GM23338 (cell line): ENCODE data around the gene GINM1. TPM values are rescaled to one million over a fixed set of nuclear protein-coding genes. Genes with fewer than 3 reads are reported as not detected.

Experiments
- ATAC-seq: fragments of 200-7000 bp; cut with Tn5 transposase; 3 replicates; pipeline ENCODE4 v1.9.1; 2020
- DNase-seq: peaks from one replicate; pipeline ENCODE4 v3.0.0-alpha.2; 2015; ENCODE audit warnings: low spot score
- H2AFZ ChIP-seq: fragments of 200-600 bp; sonication (generic); 2 replicates; pipeline ENCODE4 v1.8.0; 2016; ENCODE audit warnings: antibody characterized with exemption, mild to moderate bottlenecking, moderate library complexity
- H3F3A ChIP-seq: fragments of 200-600 bp; sonication (generic); replicated peaks from 2 replicates; pipeline ENCODE4 v1.8.0; 2017; ENCODE audit warnings: antibody characterized with exemption, mixed run types, low read depth
- H3K27ac ChIP-seq: fragments of 200-600 bp; sonication (generic); 2 replicates; pipeline ENCODE4 v1.6.1; 2016; ENCODE audit warnings: low read depth
- H3K27me3 ChIP-seq: fragments of 200-600 bp; sonication (generic); 2 replicates; pipeline ENCODE4 v1.8.0; 2016; ENCODE audit warnings: mild to moderate bottlenecking, mixed run types, moderate library complexity; ENCODE audit not compliant: insufficient read depth
- H3K36me3 ChIP-seq: fragments of 200-600 bp; sonication (generic); 2 replicates; pipeline ENCODE4 v1.8.0; 2016; ENCODE audit warnings: mild to moderate bottlenecking; ENCODE audit not compliant: insufficient read depth
- H3K4me1 ChIP-seq: fragments of 200-600 bp; sonication (generic); 2 replicates; pipeline ENCODE4 v1.8.0; 2016; ENCODE audit warnings: mild to moderate bottlenecking, moderate library complexity; ENCODE audit not compliant: insufficient read depth
- H3K4me2 ChIP-seq: fragments of 200-600 bp; sonication (generic); 2 replicates; pipeline ENCODE4 v1.7.1; 2017; ENCODE audit warnings: mixed run types
- H3K4me3 ChIP-seq: fragments of 200-600 bp; sonication (generic); 2 replicates; pipeline ENCODE4 v1.6.1; 2016; ENCODE audit warnings: mixed run types
- H3K79me2 ChIP-seq: fragments of 200-600 bp; sonication (generic); replicated peaks from 2 replicates; pipeline ENCODE4 v1.8.0; 2017; ENCODE audit warnings: mild to moderate bottlenecking; ENCODE audit not compliant: insufficient read depth
- H3K9me2 ChIP-seq: fragments of 200-600 bp; sonication (generic); 2 replicates; pipeline ENCODE4 v1.8.0; 2017; ENCODE audit not compliant: insufficient read depth
- H4K20me1 ChIP-seq: fragments of 200-600 bp; sonication (generic); replicated peaks from 2 replicates; pipeline ENCODE4 v1.8.0; 2017; ENCODE audit warnings: mild to moderate bottlenecking; ENCODE audit not compliant: insufficient read depth
- H3K27ac Mint-ChIP-seq: 2 replicates; pipeline ENCODE4 v1.8.0; 2020; ENCODE audit warnings: inconsistent platforms, mild to moderate bottlenecking, moderate library complexity, mixed read lengths
- H3K27me3 Mint-ChIP-seq: 3 replicates; pipeline ENCODE4 v1.8.0; 2022; ENCODE audit warnings: low read depth, mild to moderate bottlenecking, moderate library complexity, mixed read lengths, inconsistent platforms; ENCODE audit not compliant: insufficient read depth, poor library complexity
- H3K36me3 Mint-ChIP-seq: 3 replicates; pipeline ENCODE4 v1.8.0; 2021; ENCODE audit warnings: low read depth, mild to moderate bottlenecking, inconsistent platforms, moderate library complexity, mixed read lengths
- H3K4me1 Mint-ChIP-seq: 3 replicates; pipeline ENCODE4 v1.8.0; 2020; ENCODE audit warnings: mild to moderate bottlenecking, inconsistent platforms, mixed read lengths
- H3K4me3 Mint-ChIP-seq: 3 replicates; pipeline ENCODE4 v1.8.0; 2021; ENCODE audit warnings: moderate library complexity, mild to moderate bottlenecking, inconsistent platforms, mixed read lengths
- H3K9me3 Mint-ChIP-seq: 3 replicates; pipeline ENCODE4 v1.8.0; 2020; ENCODE audit warnings: moderate library complexity, mild to moderate bottlenecking, inconsistent platforms, mixed read lengths
- CREB1 ChIP-seq: fragments of 250-450 bp; sonication (Bioruptor Pico); IDR thresholded peaks from 2 replicates; pipeline ENCODE4 v1.5.0; 2020; ENCODE audit warnings: low read depth, mild to moderate bottlenecking, moderate library complexity
- EZH2 ChIP-seq: fragments of 200-600 bp; sonication (generic); IDR thresholded peaks from one replicate; pipeline ENCODE4 v1.8.0; 2017; ENCODE audit warnings: antibody characterized with exemption, mild to moderate bottlenecking, low read depth; ENCODE audit not compliant: unreplicated experiment
- EZH2phosphoT487 ChIP-seq: fragments of 200-600 bp; sonication (generic); IDR thresholded peaks from one replicate; pipeline ENCODE4 v1.8.1; 2018; ENCODE audit warnings: antibody characterized with exemption; ENCODE audit not compliant: unreplicated experiment
- JUNB ChIP-seq: IDR thresholded peaks from one replicate; pipeline ENCODE4 v1.6.1; 2016; ENCODE audit warnings: antibody characterized with exemption; ENCODE audit not compliant: unreplicated experiment
- NANOG ChIP-seq: IDR thresholded peaks from 2 replicates; pipeline ENCODE4 v1.6.1; 2016; ENCODE audit warnings: antibody characterized with exemption, borderline replicate concordance
- POLR2AphosphoS5 ChIP-seq: IDR thresholded peaks from 2 replicates; pipeline ENCODE4 v1.6.1; 2016; ENCODE audit warnings: antibody characterized with exemption, low read depth
- ZNF114 ChIP-seq: fragments of 250-450 bp; sonication (Bioruptor Pico); IDR thresholded peaks from 2 replicates; pipeline ENCODE4 v1.5.0; 2020; ENCODE audit warnings: mild to moderate bottlenecking, moderate library complexity
- polyA plus RNA-seq: library from polyadenylated mRNA; unstranded; fragments of >200 nt; fragmentation: Nextera tagmentation; extraction: Ambion mirVana; gene quantifications from 2 replicates; pipeline ENCODE4 v1.2.1, GENCODE V29; 2016
- total RNA-seq: library from RNA; depleted of rRNA; stranded (reverse); fragments of >200 nt; shearing (Covaris generic); gene quantifications from 2 replicates; pipeline ENCODE4 v1.2.3, GENCODE V29; 2014
- TF ChIP-seq, protein P1 (sequence below): IDR thresholded peaks from 2 replicates; pipeline ENCODE4 v1.6.1; 2016; ENCODE audit warnings: antibody characterized with exemption
- TF ChIP-seq, protein P2 (sequence below): fragments of 250-450 bp; sonication (Bioruptor Pico); IDR thresholded peaks from 2 replicates; pipeline ENCODE4 v1.5.0; 2020; ENCODE audit warnings: mild to moderate bottlenecking, moderate library complexity
- TF ChIP-seq, protein P3 (sequence below): IDR thresholded peaks from one replicate; pipeline ENCODE4 v1.6.1; 2018; ENCODE audit warnings: antibody characterized with exemption; ENCODE audit not compliant: unreplicated experiment

Gene GINM1
- total and polyA plus RNA-seq, 2 experiments from 2014 or later = 19.2 to 24.1 TPM

DNA sequence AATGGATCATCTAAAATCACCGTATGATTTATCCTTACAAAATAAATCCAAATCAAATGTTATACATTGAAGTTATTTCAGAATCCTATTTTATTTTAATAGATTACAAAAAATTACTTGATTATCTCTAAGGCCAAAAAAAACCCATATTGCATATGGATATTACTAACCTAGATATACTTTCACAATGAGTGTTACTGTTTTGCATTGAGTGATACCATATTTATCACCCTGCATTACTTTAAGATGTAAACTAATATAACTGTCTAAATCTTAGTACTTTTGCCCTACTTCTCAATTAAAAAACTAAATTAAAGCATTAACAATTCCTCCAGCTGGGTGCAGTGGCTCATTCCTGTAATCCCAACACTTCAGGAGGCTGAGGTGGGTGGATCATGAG is 31.4 kb upstream of the GINM1 start:
- peaks cover 53% of the 10 kb centered on the region for H3K36me3 ChIP-seq
- Mint-ChIP-seq H3K27me3 (peaks cover under 1% of the 10 kb centered on the region), H3K9me3 (no peaks in the 10 kb centered on the region), H3K27ac (no peak overlapping the region), H3K4me1 (no peaks in the 10 kb centered on the region), H3K4me3 (no peak overlapping the region), H3K36me3 (peaks cover 56% of the 10 kb centered on the region)
- no peak overlapping the region for H3K27ac ChIP-seq
- no peak for TF ChIP-seq JUNB
- no peak for TF ChIP-seq CREB1 (CRISPR knock-in tag)
- TF ChIP-seq, protein P1, sequence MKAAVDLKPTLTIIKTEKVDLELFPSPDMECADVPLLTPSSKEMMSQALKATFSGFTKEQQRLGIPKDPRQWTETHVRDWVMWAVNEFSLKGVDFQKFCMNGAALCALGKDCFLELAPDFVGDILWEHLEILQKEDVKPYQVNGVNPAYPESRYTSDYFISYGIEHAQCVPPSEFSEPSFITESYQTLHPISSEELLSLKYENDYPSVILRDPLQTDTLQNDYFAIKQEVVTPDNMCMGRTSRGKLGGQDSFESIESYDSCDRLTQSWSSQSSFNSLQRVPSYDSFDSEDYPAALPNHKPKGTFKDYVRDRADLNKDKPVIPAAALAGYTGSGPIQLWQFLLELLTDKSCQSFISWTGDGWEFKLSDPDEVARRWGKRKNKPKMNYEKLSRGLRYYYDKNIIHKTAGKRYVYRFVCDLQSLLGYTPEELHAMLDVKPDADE = no peak
- no peak for TF ChIP-seq ZNF114
- H3K4me2 ChIP-seq = no peak overlapping the region
- ATAC-seq = no peak
- no peaks in the 10 kb centered on the region for H4K20me1 ChIP-seq
- H2AFZ ChIP-seq = no peak overlapping the region
- no peaks in the 10 kb centered on the region for H3K27me3 ChIP-seq
- H3K4me1 ChIP-seq = no peaks in the 10 kb centered on the region
- no peak overlapping the region for H3K4me3 ChIP-seq
- H3F3A ChIP-seq = no peaks in the 10 kb centered on the region
- DNase-seq = no peak
- peaks cover 6% of the 10 kb centered on the region; the same call in 1 of the 2 replicates for H3K79me2 ChIP-seq
- H3K9me2 ChIP-seq = no peaks in the 10 kb centered on the region

DNA sequence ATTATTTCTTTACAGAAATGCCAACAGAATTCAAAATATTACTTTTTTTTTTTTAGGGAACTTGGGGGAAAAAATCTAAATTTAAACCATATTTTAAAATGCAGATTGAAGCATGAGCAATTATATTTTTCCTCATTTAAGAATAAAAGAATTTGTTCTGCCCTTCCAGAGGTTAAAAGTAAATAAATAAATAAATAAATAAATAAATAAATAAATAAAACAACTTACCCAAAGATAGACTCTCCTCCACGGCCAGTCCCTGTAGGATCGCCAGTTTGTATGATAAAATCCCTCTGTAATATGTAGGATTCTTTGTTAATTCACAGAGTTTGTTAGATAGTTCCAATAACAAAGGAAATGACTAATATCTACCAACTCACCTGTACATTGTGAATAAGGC is 25.0 kb upstream of the GINM1 start:
- TF ChIP-seq, protein P2, sequence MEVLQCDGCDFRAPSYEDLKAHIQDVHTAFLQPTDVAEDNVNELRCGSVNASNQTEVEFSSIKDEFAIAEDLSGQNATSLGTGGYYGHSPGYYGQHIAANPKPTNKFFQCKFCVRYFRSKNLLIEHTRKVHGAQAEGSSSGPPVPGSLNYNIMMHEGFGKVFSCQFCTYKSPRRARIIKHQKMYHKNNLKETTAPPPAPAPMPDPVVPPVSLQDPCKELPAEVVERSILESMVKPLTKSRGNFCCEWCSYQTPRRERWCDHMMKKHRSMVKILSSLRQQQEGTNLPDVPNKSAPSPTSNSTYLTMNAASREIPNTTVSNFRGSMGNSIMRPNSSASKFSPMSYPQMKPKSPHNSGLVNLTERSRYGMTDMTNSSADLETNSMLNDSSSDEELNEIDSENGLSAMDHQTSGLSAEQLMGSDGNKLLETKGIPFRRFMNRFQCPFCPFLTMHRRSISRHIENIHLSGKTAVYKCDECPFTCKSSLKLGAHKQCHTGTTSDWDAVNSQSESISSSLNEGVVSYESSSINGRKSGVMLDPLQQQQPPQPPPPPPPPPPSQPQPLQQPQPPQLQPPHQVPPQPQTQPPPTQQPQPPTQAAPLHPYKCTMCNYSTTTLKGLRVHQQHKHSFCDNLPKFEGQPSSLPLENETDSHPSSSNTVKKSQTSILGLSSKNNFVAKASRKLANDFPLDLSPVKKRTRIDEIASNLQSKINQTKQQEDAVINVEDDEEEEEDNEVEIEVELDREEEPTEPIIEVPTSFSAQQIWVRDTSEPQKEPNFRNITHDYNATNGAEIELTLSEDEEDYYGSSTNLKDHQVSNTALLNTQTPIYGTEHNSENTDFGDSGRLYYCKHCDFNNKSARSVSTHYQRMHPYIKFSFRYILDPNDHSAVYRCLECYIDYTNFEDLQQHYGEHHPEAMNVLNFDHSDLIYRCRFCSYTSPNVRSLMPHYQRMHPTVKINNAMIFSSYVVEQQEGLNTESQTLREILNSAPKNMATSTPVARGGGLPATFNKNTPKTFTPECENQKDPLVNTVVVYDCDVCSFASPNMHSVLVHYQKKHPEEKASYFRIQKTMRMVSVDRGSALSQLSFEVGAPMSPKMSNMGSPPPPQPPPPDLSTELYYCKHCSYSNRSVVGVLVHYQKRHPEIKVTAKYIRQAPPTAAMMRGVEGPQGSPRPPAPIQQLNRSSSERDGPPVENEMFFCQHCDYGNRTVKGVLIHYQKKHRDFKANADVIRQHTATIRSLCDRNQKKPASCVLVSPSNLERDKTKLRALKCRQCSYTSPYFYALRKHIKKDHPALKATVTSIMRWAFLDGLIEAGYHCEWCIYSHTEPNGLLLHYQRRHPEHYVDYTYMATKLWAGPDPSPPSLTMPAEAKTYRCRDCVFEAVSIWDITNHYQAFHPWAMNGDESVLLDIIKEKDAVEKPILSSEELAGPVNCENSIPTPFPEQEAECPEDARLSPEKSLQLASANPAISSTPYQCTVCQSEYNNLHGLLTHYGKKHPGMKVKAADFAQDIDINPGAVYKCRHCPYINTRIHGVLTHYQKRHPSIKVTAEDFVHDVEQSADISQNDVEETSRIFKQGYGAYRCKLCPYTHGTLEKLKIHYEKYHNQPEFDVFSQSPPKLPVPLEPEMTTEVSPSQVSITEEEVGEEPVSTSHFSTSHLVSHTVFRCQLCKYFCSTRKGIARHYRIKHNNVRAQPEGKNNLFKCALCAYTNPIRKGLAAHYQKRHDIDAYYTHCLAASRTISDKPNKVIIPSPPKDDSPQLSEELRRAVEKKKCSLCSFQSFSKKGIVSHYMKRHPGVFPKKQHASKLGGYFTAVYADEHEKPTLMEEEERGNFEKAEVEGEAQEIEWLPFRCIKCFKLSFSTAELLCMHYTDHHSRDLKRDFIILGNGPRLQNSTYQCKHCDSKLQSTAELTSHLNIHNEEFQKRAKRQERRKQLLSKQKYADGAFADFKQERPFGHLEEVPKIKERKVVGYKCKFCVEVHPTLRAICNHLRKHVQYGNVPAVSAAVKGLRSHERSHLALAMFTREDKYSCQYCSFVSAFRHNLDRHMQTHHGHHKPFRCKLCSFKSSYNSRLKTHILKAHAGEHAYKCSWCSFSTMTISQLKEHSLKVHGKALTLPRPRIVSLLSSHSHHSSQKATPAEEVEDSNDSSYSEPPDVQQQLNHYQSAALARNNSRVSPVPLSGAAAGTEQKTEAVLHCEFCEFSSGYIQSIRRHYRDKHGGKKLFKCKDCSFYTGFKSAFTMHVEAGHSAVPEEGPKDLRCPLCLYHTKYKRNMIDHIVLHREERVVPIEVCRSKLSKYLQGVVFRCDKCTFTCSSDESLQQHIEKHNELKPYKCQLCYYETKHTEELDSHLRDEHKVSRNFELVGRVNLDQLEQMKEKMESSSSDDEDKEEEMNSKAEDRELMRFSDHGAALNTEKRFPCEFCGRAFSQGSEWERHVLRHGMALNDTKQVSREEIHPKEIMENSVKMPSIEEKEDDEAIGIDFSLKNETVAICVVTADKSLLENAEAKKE (CRISPR knock-in tag) = no peak
- no peak for TF ChIP-seq CREB1 (CRISPR knock-in tag)
- TF ChIP-seq, protein P1 = no peak
- TF ChIP-seq NANOG = no peak
- no peak for TF ChIP-seq POLR2AphosphoS5
- TF ChIP-seq, protein P3, sequence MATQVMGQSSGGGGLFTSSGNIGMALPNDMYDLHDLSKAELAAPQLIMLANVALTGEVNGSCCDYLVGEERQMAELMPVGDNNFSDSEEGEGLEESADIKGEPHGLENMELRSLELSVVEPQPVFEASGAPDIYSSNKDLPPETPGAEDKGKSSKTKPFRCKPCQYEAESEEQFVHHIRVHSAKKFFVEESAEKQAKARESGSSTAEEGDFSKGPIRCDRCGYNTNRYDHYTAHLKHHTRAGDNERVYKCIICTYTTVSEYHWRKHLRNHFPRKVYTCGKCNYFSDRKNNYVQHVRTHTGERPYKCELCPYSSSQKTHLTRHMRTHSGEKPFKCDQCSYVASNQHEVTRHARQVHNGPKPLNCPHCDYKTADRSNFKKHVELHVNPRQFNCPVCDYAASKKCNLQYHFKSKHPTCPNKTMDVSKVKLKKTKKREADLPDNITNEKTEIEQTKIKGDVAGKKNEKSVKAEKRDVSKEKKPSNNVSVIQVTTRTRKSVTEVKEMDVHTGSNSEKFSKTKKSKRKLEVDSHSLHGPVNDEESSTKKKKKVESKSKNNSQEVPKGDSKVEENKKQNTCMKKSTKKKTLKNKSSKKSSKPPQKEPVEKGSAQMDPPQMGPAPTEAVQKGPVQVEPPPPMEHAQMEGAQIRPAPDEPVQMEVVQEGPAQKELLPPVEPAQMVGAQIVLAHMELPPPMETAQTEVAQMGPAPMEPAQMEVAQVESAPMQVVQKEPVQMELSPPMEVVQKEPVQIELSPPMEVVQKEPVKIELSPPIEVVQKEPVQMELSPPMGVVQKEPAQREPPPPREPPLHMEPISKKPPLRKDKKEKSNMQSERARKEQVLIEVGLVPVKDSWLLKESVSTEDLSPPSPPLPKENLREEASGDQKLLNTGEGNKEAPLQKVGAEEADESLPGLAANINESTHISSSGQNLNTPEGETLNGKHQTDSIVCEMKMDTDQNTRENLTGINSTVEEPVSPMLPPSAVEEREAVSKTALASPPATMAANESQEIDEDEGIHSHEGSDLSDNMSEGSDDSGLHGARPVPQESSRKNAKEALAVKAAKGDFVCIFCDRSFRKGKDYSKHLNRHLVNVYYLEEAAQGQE = no peak
- no peak for TF ChIP-seq ZNF114
- TF ChIP-seq JUNB = no peak
- no peak for TF ChIP-seq EZH2phosphoT487
- TF ChIP-seq EZH2 = no peak
- Histone ChIP-seq H3K4me3 (no peak overlapping the region), H2AFZ (no peak overlapping the region), H3K4me2 (no peak overlapping the region), H4K20me1 (peaks cover 22% of the 10 kb centered on the region; the same call in 1 of the 2 replicates), H3K36me3 (peaks cover 28% of the 10 kb centered on the region; the same call in 1 of the 2 replicates), H3K27me3 (no peaks in the 10 kb centered on the region), H3K4me1 (peaks cover 7% of the 10 kb centered on the region; the same call in 1 of the 2 replicates), H3K79me2 (peaks cover 52% of the 10 kb centered on the region), H3K27ac (no peak overlapping the region), H3K9me2 (no peaks in the 10 kb centered on the region), H3F3A (peaks cover 4% of the 10 kb centered on the region)
- Mint-ChIP-seq H3K27me3 (peaks cover 7% of the 10 kb centered on the region), H3K9me3 (no peaks in the 10 kb centered on the region; the same call in 2 of the 3 replicates), H3K4me1 (peaks cover 9% of the 10 kb centered on the region), H3K27ac (no peak overlapping the region), H3K36me3 (peaks cover 32% of the 10 kb centered on the region), H3K4me3 (no peak overlapping the region)
- no peak for DNase-seq
- no peak for ATAC-seq
